GM12891 (cell line): ENCODE results near the gene PPM1F.
"Not testable (repeated sequence)": the region's sequence is repeated elsewhere in the genome, so short reads cannot be mapped to it uniquely, and the experiment has no call there.

Source experiments
- POLR2A ChIP-seq: IDR thresholded peaks from 2 replicates; pipeline ENCODE4 v1.6.1; 2011; ENCODE audit warnings: low read depth, low read length, control low read depth
- POLR2AphosphoS5 ChIP-seq: IDR thresholded peaks from 2 replicates; pipeline ENCODE4 v1.6.1; 2011; ENCODE audit warnings: low read depth, low read length, control low read depth
- TAF1 ChIP-seq: IDR thresholded peaks from 2 replicates; pipeline ENCODE4 v1.6.1; 2011; ENCODE audit warnings: low read depth, low read length, control low read depth

DNA sequence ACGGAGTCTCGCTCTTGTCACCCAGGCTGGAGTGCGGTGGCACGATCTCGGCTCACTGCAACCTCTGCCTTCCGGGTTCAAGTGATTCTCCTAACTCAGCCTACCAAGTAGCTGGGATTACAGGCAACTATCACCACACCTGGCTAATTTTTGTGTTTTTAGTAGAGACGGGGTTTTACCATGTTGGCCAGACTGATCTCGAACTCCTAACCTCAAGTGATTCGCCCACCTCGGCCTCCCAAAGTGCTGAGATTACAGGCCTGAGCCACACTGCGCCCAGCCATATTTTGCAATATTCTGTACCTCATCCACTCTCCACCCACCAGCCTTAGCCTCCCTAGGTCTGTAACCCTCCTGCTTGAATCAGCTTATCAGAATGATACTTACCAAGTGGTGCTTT lies 47.4 kb downstream of the PPM1F start:
- not testable (repeated sequence) for TF ChIP-seq POLR2AphosphoS5, POLR2A, TAF1
